Smooth muscle cell (in vitro differentiated cells): ENCODE measurements around the gene PLXNB3. TPM values are rescaled to one million over a fixed set of nuclear protein-coding genes. Genes with fewer than 3 reads are reported as not detected.

Experiments used
- DNase-seq: peaks from one replicate; lab custom pipeline; 2025; ENCODE audit not compliant: unreplicated experiment; lab: John Stamatoyannopoulos, UW
- H2AFZ ChIP-seq: fragments of 200-600 bp; sonication (generic); 2 replicates; pipeline ENCODE4 v1.6.0; 2016; ENCODE audit warnings: antibody characterized with exemption, low read depth, mild to moderate bottlenecking
- H3F3A ChIP-seq: fragments of 200-600 bp; sonication (generic); 2 replicates; pipeline ENCODE4 v1.6.0; 2017; ENCODE audit warnings: antibody characterized with exemption, low read depth
- H3K27ac ChIP-seq: fragments of 200-600 bp; sonication (generic); 2 replicates; pipeline ENCODE4 v1.5.1; 2016; ENCODE audit warnings: low read depth, mild to moderate bottlenecking
- H3K27me3 ChIP-seq: fragments of 200-600 bp; sonication (generic); 2 replicates; pipeline ENCODE4 v1.6.1; 2016; ENCODE audit warnings: low read depth, mild to moderate bottlenecking
- H3K36me3 ChIP-seq: fragments of 200-600 bp; sonication (generic); 2 replicates; pipeline ENCODE4 v1.5.1; 2016; ENCODE audit warnings: low read depth
- H3K4me1 ChIP-seq: fragments of 200-600 bp; sonication (generic); 2 replicates; pipeline ENCODE4 v1.5.1; 2016; ENCODE audit warnings: low read depth
- H3K4me2 ChIP-seq: fragments of 200-600 bp; sonication (generic); 2 replicates; pipeline ENCODE4 v1.6.0; 2016; ENCODE audit warnings: mild to moderate bottlenecking
- H3K4me3 ChIP-seq: fragments of 200-600 bp; sonication (generic); 2 replicates; pipeline ENCODE4 v1.5.1; 2016; ENCODE audit warnings: mild to moderate bottlenecking
- H3K79me2 ChIP-seq: fragments of 200-600 bp; sonication (generic); 2 replicates; pipeline ENCODE4 v1.6.0; 2016; ENCODE audit warnings: low read depth, mild to moderate bottlenecking
- H3K9ac ChIP-seq: fragments of 200-600 bp; sonication (generic); 2 replicates; pipeline ENCODE4 v1.6.0; 2016; ENCODE audit warnings: low read depth
- H3K9me3 ChIP-seq: fragments of 200-600 bp; sonication (generic); replicated peaks from 2 replicates; pipeline ENCODE4 v1.5.1; 2016; ENCODE audit warnings: low read depth
- H4K20me1 ChIP-seq: fragments of 200-600 bp; sonication (generic); 2 replicates; pipeline ENCODE4 v1.6.0; 2016; ENCODE audit warnings: low read depth
- WGBS: methylation state at CpG from one replicate; pipeline ENCODE4 v1.1.7; 2016; ENCODE audit warnings: low lambda C conversion rate; 5-methylcytosine and 5-hydroxymethylcytosine counted together
- polyA plus RNA-seq: library from polyadenylated mRNA; unstranded; fragments of >200 nt; fragmentation: Nextera tagmentation; extraction: Ambion mirVana; gene quantifications from 2 replicates; pipeline ENCODE4 v1.2.1, GENCODE V29; 2016
- total RNA-seq: library from RNA; depleted of rRNA; stranded (reverse); fragments of >200 nt; gene quantifications from 2 replicates; pipeline ENCODE4 v1.2.3, GENCODE V29; 2014
- TF ChIP-seq, protein P1 (sequence below): fragments of 200-600 bp; sonication (generic); IDR thresholded peaks from 2 replicates; pipeline ENCODE4 v1.5.1; 2017; ENCODE audit warnings: borderline replicate concordance, mild to moderate bottlenecking, antibody characterized with exemption; ENCODE audit not compliant: insufficient read depth, poor library complexity, severe bottlenecking

PLXNB3 gene
- total and polyA plus RNA-seq, 2 experiments from 2014 or later, result 0.58 to 3.9 TPM

DNA sequence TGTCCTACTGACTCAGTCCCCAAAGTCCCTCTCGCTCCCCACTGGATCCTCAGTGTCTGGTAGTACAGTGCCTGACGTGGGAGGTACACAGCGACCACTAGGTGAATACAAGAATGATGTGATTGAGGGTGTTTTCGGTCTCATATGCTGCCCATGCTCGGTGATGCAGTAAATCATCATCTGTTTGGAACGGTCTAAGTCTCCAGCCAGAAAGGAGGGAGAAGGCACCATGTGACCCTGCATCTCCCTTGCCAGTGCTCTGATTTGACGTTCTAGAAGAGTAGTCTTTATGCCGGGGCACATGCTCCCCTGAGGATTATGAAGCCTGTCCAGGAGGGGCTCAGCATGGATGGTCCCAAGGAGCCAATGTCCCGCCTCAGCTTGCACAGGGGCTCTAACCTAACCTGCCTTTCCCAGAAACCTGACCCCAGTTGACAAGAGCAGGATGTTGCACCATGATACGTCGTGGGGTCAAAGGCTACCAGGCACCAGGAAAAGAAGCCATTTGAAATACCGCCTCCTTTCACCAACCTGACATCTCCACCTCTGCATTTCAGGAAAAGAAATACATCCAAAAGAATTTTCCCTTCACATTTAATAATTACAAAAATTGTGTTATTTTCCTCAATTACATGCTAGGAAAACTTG lies 13.8 kb upstream of the PLXNB3 start:
- no peak overlapping the region for H3K4me2 ChIP-seq
- H3F3A ChIP-seq, result no peaks in the 10 kb centered on the region
- no peaks in the 10 kb centered on the region for H3K4me1 ChIP-seq
- 79% methylated on average over 12 of the region's 12 CpGs for WGBS
- TF ChIP-seq, protein P1, sequence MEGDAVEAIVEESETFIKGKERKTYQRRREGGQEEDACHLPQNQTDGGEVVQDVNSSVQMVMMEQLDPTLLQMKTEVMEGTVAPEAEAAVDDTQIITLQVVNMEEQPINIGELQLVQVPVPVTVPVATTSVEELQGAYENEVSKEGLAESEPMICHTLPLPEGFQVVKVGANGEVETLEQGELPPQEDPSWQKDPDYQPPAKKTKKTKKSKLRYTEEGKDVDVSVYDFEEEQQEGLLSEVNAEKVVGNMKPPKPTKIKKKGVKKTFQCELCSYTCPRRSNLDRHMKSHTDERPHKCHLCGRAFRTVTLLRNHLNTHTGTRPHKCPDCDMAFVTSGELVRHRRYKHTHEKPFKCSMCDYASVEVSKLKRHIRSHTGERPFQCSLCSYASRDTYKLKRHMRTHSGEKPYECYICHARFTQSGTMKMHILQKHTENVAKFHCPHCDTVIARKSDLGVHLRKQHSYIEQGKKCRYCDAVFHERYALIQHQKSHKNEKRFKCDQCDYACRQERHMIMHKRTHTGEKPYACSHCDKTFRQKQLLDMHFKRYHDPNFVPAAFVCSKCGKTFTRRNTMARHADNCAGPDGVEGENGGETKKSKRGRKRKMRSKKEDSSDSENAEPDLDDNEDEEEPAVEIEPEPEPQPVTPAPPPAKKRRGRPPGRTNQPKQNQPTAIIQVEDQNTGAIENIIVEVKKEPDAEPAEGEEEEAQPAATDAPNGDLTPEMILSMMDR, result no peak
- no peak for DNase-seq
- no peaks in the 10 kb centered on the region for H4K20me1 ChIP-seq
- no peak overlapping the region for H3K27ac ChIP-seq
- no peaks in the 10 kb centered on the region for H3K36me3 ChIP-seq
- H2AFZ ChIP-seq, result no peak overlapping the region
- H3K9me3 ChIP-seq, result no peaks in the 10 kb centered on the region
- H3K9ac ChIP-seq, result no peak overlapping the region
- H3K27me3 ChIP-seq, result no peaks in the 10 kb centered on the region
- H3K4me3 ChIP-seq, result no peak overlapping the region
- H3K79me2 ChIP-seq, result no peaks in the 10 kb centered on the region

DNA sequence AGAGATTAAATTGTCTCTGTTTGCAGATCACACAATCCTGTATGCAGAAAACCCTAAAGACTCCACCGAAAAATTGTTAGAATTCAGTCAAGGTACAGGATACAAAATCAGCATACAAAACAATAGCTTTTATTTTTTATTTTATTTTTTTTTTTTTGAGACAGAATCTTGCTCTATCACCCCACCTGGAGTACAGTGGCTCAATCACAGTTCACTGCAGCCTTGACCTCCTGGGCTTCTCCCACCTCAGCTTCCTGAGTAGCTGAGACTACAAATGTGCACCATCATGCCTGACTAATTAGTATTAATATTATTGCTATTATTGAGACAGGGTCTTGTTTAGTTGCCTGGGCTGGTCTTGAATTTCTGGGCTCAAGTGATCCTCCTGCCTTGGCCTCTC lies 8.9 kb upstream of the PLXNB3 start:
- no peak overlapping the region for H3K4me3 ChIP-seq
- TF ChIP-seq, protein P1, result no peak
- H3K27ac ChIP-seq, result no peak overlapping the region
- H3K4me2 ChIP-seq, result no peak overlapping the region
- H3K4me1 ChIP-seq, result no peaks in the 10 kb centered on the region
- no peaks in the 10 kb centered on the region for H4K20me1 ChIP-seq
- DNase-seq, result no peak
- H3K79me2 ChIP-seq, result no peaks in the 10 kb centered on the region
- no peaks in the 10 kb centered on the region for H3K36me3 ChIP-seq
- no peaks in the 10 kb centered on the region for H3F3A ChIP-seq
- H3K9me3 ChIP-seq, result no peaks in the 10 kb centered on the region
- 84% methylated on average over 1 of the region's 1 CpG for WGBS
- H3K9ac ChIP-seq, result no peak overlapping the region
- H3K27me3 ChIP-seq, result no peaks in the 10 kb centered on the region
- no peak overlapping the region for H2AFZ ChIP-seq

DNA sequence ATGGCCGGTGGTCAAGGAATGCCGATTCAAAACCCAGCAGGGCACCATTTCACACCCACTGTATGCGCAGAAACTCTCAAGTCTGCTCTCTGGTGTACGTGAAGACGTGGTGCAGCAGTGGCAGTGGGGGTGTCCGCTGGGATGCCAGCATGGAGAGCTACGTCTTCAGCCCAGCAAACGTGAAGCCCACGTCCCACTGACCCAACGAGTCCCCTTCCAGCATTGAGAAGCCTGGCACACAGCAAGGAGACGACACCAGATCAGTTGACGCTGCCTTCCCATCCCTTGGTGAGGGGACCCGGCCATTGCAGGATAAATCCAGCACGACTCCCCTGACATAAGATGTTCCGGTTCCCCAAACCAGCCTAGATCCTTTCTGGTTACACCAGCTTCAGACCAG lies 2.2 kb upstream of the PLXNB3 start:
- Histone ChIP-seq H3K4me2 (no peak overlapping the region), H3K9ac (no peak overlapping the region), H3F3A (no peaks in the 10 kb centered on the region), H3K27ac (no peak overlapping the region), H2AFZ (no peak overlapping the region), H3K4me3 (no peak overlapping the region), H3K27me3 (no peaks in the 10 kb centered on the region), H3K36me3 (no peaks in the 10 kb centered on the region), H3K4me1 (no peaks in the 10 kb centered on the region), H4K20me1 (no peaks in the 10 kb centered on the region), H3K79me2 (no peaks in the 10 kb centered on the region), H3K9me3 (no peaks in the 10 kb centered on the region)
- 85% methylated on average over 15 of the region's 15 CpGs for WGBS
- TF ChIP-seq, protein P1, result no peak
- DNase-seq, result no peak

DNA sequence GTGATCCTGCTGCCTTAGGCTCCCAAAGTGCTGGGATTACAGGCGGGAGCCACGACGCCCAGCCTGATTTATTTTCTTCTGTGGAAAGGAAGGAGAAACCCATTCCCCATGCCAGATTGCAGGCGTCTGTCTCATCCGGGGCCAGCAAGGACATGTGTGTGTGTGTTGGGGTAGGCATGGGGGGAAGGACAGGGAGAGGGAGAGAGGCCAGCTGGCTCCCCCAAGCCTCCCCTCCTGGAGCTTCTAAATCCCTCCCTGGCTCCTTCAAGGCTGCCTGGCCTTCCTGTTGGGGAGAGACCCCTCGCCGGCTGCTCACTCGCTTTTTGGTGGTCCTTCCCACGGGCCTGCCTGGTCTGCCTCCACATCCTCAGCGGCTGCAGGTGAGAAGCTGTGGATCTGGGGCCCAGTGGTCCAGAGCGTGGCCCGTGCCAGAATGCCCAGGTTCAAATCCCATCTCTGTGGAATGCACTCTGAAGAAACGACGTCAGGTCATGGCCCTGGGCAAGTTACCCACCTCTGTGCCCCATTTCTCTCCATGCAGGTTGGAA lies 1.3 kb upstream of the PLXNB3 start:
- H3K4me3 ChIP-seq, result no peak overlapping the region
- no peak for DNase-seq
- H3K36me3 ChIP-seq, result no peaks in the 10 kb centered on the region
- H3K9me3 ChIP-seq, result no peaks in the 10 kb centered on the region
- no peak overlapping the region for H3K4me2 ChIP-seq
- H3K9ac ChIP-seq, result no peak overlapping the region
- WGBS, result 95% methylated on average over 14 of the region's 14 CpGs
- H2AFZ ChIP-seq, result no peak overlapping the region
- H3F3A ChIP-seq, result no peaks in the 10 kb centered on the region
- no peaks in the 10 kb centered on the region for H4K20me1 ChIP-seq
- H3K79me2 ChIP-seq, result no peaks in the 10 kb centered on the region
- H3K27ac ChIP-seq, result no peak overlapping the region
- no peaks in the 10 kb centered on the region for H3K4me1 ChIP-seq
- H3K27me3 ChIP-seq, result no peaks in the 10 kb centered on the region
- TF ChIP-seq, protein P1, result no peak
